NT2/D1 (cell line): ENCODE data around the gene NCOA3.
A peak's percentile ranks its signal among the peaks of the same experiment; 100 is the strongest.
"Not testable (repeated sequence)": the region's sequence is repeated elsewhere in the genome, so short reads cannot be mapped to it uniquely, and the experiment has no call there.

Source experiments
- DNase-seq: peaks from one replicate; pipeline ENCODE4 v3.0.0-alpha.2; 2011; ENCODE audit warnings: low read depth, low spot score
- H3K27me3 ChIP-seq: 2 replicates; pipeline ENCODE4 v1.6.0; 2011; ENCODE audit warnings: mild to moderate bottlenecking; ENCODE audit not compliant: insufficient read length, insufficient read depth
- H3K36me3 ChIP-seq: 2 replicates; pipeline ENCODE4 v1.6.1; 2011; ENCODE audit warnings: mild to moderate bottlenecking, low read length, mixed read lengths; ENCODE audit not compliant: insufficient read depth, insufficient read length
- H3K4me1 ChIP-seq: 2 replicates; pipeline ENCODE4 v1.5.1; 2011; ENCODE audit not compliant: insufficient read depth, insufficient read length
- H3K4me3 ChIP-seq: 2 replicates; pipeline ENCODE4 v1.5.1; 2011; ENCODE audit warnings: low read depth; ENCODE audit not compliant: insufficient read length
- H3K9ac ChIP-seq: 2 replicates; pipeline ENCODE4 v1.6.0; 2011; ENCODE audit warnings: low read depth; ENCODE audit not compliant: insufficient read length
- H3K9me3 ChIP-seq: 2 replicates; pipeline ENCODE4 v1.5.1; 2011; ENCODE audit warnings: mild to moderate bottlenecking, low read length; ENCODE audit not compliant: insufficient read depth
- SUZ12 ChIP-seq: IDR thresholded peaks from 2 replicates; pipeline ENCODE4 v1.6.1; 2011; ENCODE audit not compliant: insufficient read length, insufficient read depth; ENCODE audit errors: extremely low read depth
- YY1 ChIP-seq: IDR thresholded peaks from 2 replicates; pipeline ENCODE4 v1.6.1; 2011; ENCODE audit not compliant: insufficient read length, insufficient read depth
- ZNF274 ChIP-seq: IDR thresholded peaks from 2 replicates; pipeline ENCODE4 v1.6.1; 2011; ENCODE audit warnings: mild to moderate bottlenecking, low read depth, low read length

The NCOA3 gene

DNA sequence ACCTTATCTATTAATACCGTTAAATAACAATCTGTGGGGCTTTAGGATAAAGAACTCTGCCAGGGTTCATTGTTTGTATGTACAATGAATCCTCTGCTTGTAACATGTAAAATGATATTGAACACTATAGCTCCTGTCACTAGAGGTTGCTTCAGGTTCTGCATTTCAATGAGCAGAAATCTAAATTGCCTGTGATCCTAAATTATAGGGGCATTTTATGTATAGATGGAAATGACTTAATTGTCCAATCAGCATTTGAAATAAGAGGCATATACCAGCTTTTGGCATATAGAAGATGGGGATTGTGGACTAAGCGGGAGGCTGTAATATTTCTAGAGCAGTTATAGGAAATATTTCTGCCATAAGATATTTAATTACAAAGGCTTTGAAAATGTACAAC lies 2.0 kb downstream of the NCOA3 start:
- Histone ChIP-seq H3K9ac (peak overlapping the region; percentile 21), H3K4me3 (no peak overlapping the region), H3K27me3 (no peaks in the 10 kb centered on the region), H3K36me3 (no peaks in the 10 kb centered on the region), H3K9me3 (no peaks in the 10 kb centered on the region), H3K4me1 (no peaks in the 10 kb centered on the region)
- no peak for DNase-seq
- TF ChIP-seq YY1 (no peak), SUZ12 (no peak), ZNF274 (no peak)

DNA sequence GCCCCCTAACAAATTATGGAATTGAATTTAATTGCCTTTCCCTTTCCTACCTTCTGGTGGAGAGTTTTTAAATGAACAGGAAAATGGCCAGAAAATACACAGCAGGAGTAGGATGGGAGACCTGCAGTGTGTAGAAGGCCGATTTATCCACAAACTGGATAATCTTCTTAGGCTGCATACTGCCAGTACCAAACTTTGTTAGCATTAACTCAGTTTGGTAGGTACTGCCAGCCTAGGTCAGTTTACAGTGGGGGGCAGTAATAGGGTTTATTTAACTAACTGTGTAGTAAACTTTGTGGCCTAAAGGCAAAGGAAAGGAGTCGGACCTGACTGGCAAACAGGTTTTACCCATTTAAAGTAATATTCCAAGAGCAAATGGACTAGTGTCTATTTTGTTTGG lies 4.6 kb downstream of the NCOA3 start:
- no peak for DNase-seq
- no peaks in the 10 kb centered on the region for H3K36me3 ChIP-seq
- H3K9me3 ChIP-seq, result no peaks in the 10 kb centered on the region
- TF ChIP-seq ZNF274, result no peak
- no peak for TF ChIP-seq YY1
- no peak overlapping the region for H3K4me3 ChIP-seq
- no peaks in the 10 kb centered on the region for H3K27me3 ChIP-seq
- H3K4me1 ChIP-seq, result no peaks in the 10 kb centered on the region
- no peak overlapping the region for H3K9ac ChIP-seq

DNA sequence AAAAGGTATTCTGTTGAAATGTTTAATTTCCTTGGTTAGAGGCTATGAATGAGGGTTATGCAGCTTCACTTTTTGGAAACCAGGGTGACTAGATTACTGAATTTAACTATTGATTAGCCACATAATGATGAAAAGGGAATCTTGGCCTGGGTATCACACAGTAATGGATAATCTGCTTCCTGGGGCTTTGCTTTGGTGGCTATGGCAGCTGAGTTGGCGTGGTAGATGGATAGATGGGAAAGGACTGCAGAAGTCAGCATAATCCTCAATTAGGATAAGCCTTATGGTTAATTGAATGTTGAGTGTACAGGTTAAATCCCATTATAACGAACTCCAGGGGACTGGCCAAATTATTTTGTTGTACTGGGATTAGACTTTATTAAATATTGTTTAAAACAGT lies 5.2 kb downstream of the NCOA3 start:
- DNase-seq, result no peak
- no peaks in the 10 kb centered on the region for H3K4me1 ChIP-seq

DNA sequence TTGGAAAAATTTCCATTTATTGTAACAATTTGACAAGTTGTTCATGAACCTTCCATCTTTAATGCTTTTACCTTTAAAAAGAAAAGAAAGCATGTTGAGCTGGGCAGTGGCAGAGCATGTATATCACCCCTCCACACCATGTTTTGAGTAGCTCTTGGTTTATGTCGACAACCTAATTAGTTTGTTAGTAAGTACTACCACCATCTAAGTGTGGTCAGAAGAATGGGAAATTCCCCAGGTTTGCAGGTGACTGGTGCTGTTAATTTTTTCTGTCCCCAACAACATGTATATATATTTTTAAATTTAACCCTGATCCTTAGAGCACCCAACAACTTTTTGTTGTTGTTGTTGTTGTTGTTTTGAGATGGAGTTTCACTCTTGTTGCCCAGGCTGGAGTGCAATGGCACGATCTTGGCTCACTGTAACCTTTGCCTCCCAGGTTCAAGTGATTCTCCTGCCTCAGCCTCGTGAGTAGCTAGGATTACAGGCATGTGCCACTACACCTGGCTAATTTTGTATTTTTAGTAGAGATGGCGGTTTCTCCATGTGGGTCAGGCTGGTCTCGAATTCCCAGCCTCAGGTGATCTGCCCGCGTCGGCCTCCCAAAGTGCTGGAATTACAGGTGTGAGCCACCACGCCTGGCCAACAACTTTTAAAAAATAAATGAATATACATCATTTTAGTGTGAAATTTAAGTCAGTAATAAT lies 5.7 kb downstream of the NCOA3 start:
- not testable (repeated sequence) for DNase-seq, H3K4me3 ChIP-seq

More for the DNA sequence above, 5.2 kb downstream of the NCOA3 start:
- Histone ChIP-seq H3K9me3 (no peaks in the 10 kb centered on the region), H3K9ac (no peak overlapping the region), H3K36me3 (no peaks in the 10 kb centered on the region), H3K4me3 (no peak overlapping the region), H3K27me3 (no peaks in the 10 kb centered on the region)
- no peak for TF ChIP-seq ZNF274
- no peak for TF ChIP-seq SUZ12
- TF ChIP-seq YY1, result no peak

DNA sequence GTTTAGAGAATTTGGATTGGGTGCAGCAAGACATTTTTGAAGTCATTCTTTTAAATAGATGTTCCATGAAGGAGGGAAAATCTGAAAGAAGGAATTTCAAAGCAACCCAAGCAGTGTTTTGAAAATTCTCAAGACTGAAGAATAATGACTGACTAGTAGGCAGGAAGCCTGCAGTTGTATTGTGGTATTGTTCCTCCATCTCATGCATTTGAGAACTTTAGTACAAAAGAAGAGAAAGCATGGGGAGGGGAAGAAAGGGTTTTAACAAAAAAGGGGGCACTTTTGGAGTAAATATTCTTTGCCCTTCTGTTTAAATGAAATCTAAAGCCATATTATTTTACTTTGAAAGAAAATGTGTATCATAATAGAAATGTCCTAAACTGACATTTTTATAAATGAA lies 6.6 kb downstream of the NCOA3 start:
- DNase-seq, result no peak
- Histone ChIP-seq H3K27me3 (no peaks in the 10 kb centered on the region), H3K36me3 (no peaks in the 10 kb centered on the region), H3K4me3 (no peak overlapping the region), H3K9me3 (no peaks in the 10 kb centered on the region), H3K4me1 (no peaks in the 10 kb centered on the region), H3K9ac (no peak overlapping the region)
- no peak for TF ChIP-seq SUZ12
- no peak for TF ChIP-seq ZNF274
- no peak for TF ChIP-seq YY1

More for the DNA sequence above, 5.7 kb downstream of the NCOA3 start:
- not testable (repeated sequence) for H3K36me3 ChIP-seq, H3K27me3 ChIP-seq, H3K9ac ChIP-seq, H3K4me1 ChIP-seq, H3K9me3 ChIP-seq

DNA sequence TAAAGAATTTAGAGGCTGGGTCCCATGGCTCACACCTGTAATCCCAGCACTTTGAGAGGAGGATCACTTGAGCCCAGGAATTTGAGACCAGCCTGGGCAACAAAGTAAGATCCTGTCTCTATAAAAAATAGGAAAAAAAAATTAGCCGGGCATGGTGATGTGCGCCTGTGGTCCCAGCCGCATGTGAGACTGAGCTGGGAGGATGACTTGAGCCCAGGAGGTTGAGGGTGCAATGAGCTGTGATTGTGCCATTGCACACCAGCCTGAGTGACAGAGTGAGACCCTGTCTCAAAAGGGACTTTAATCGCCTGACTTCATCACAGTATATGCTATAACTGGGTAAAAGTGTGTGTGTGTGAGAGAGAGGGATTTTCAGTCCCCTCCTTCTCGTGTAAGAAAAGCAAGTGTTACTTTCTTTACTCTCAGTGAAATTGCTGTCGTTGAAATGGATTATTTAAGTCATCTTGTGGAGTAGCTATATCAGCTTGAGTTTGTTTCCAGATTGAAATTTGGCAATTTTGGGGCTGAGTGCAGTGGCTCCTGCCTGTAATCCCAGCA lies 7.5 kb downstream of the NCOA3 start:
- no peak for TF ChIP-seq ZNF274
- no peak for TF ChIP-seq YY1
- no peak for TF ChIP-seq SUZ12
- Histone ChIP-seq H3K36me3 (no peaks in the 10 kb centered on the region), H3K27me3 (no peaks in the 10 kb centered on the region), H3K9me3 (no peaks in the 10 kb centered on the region), H3K4me3 (no peak overlapping the region), H3K4me1 (no peaks in the 10 kb centered on the region), H3K9ac (no peak overlapping the region)
- no peak for DNase-seq

DNA sequence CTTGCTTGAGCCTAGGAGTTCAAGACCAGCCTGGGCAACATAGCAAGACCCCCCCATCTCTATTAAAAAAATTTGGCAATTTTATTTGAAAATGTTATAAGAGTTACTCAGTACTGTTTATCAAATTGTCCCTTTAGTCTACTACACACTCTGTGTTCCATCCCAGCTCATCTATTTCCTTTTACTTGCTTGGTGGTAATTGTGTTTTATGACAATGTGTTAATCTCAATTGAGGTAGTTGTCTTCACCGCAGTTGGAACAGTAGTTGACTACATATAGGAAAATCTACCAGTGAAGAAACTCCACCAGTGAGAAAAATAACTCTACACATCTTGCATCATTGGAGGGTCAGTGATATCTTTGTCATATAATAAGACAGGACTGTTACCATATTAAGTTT lies 8.0 kb downstream of the NCOA3 start:
- Histone ChIP-seq H3K4me1 (no peaks in the 10 kb centered on the region), H3K9me3 (no peaks in the 10 kb centered on the region), H3K9ac (no peak overlapping the region), H3K4me3 (no peak overlapping the region), H3K36me3 (no peaks in the 10 kb centered on the region), H3K27me3 (no peaks in the 10 kb centered on the region)
- TF ChIP-seq ZNF274, result no peak
- TF ChIP-seq SUZ12, result no peak
- TF ChIP-seq YY1, result no peak
- DNase-seq, result no peak
